K562 (cell line): ENCODE results near the gene LRMDA.

Experiments used
- ASH1L ChIP-seq: fragments of 450-650 bp; IDR thresholded peaks from 2 replicates; pipeline ENCODE4 v1.6.1; 2018; ENCODE audit warnings: borderline replicate concordance, mild to moderate bottlenecking, low read depth; ENCODE audit not compliant: partially characterized antibody
- CHD4 ChIP-seq: fragments of 200-600 bp; sonication (generic); IDR thresholded peaks from 3 replicates; pipeline ENCODE4 v1.6.1; 2012; ENCODE audit warnings: low read depth, mild to moderate bottlenecking, mixed read lengths, low read length, inconsistent platforms; ENCODE audit not compliant: insufficient read depth, insufficient replicate concordance, poor library complexity, severe bottlenecking
- CREM ChIP-seq: IDR thresholded peaks from 2 replicates; pipeline ENCODE4 v1.6.1; 2014; ENCODE audit warnings: antibody characterized with exemption, low read depth
- FOXA1 ChIP-seq: fragments of 450-650 bp; IDR thresholded peaks from 2 replicates; pipeline ENCODE4 v1.6.1; 2016; ENCODE audit warnings: mild to moderate bottlenecking, borderline replicate concordance
- FOXJ3 ChIP-seq: sonication (generic); formaldehyde crosslinking; IDR thresholded peaks from 2 replicates; pipeline ENCODE4 v1.4.0; 2020; ENCODE audit warnings: mild to moderate bottlenecking, missing genetic modification reagents
- IRF2 ChIP-seq: sonication (generic); formaldehyde crosslinking; IDR thresholded peaks from 2 replicates; pipeline ENCODE4 v1.8.1; 2022; ENCODE audit warnings: mild to moderate bottlenecking, missing genetic modification reagents
- JUND ChIP-seq, 2 experiments: IDR thresholded peaks; 2 replicates in 1 of 2; 3 replicates in 1 of 2; pipeline ENCODE4 v1.6.1; 2011; ENCODE audit warnings: borderline replicate concordance in 2 of 2, low read depth in 2 of 2, low read length in 2 of 2, improper control_type of control experiment in 1 of 2, missing biosample characterization in 1 of 2, missing genetic modification characterization in 1 of 2, missing genetic modification reagents in 1 of 2
- MYNN ChIP-seq, 2 experiments: sonication (generic); formaldehyde crosslinking in 1 of 2; IDR thresholded peaks; 2 replicates each; pipeline versions ENCODE4 v1.5.0 to v1.6.1; 2016 to 2020; ENCODE audit warnings: antibody characterized with exemption in 1 of 2, missing genetic modification reagents in 1 of 2
- SRF ChIP-seq, 2 experiments: fragments of 250-450, 450-650 bp in 1 of 2; sonication (Bioruptor Pico) in 1 of 2; sonication (generic) in 1 of 2; formaldehyde crosslinking; IDR thresholded peaks; 2 replicates each; pipeline versions ENCODE4 v1.5.0 to v1.5.1; 2020 to 2022; ENCODE audit warnings: mild to moderate bottlenecking in 1 of 2, missing genetic modification reagents in 1 of 2
- ZNF239 ChIP-seq: fragments of 250-450 bp; sonication (Bioruptor Pico); IDR thresholded peaks from 2 replicates; pipeline ENCODE4 v1.4.0; 2020; ENCODE audit warnings: mild to moderate bottlenecking
- TF ChIP-seq, protein P1 (sequence below): fragments of 450-650 bp; conservative IDR thresholded peaks from 2 replicates; pipeline ENCODE4 v1.6.1; 2016; ENCODE audit warnings: missing genetic modification characterization, low read depth, mild to moderate bottlenecking, control low read depth, missing compliant biosample characterization
- TF ChIP-seq, protein P2 (sequence below), 3 experiments: IDR thresholded peaks in 2 of 3; conservative IDR thresholded peaks in 1 of 3; 2 replicates each; pipeline ENCODE4 v1.5.1; 2011 to 2012; ENCODE audit warnings: low read length in 3 of 3, mild to moderate bottlenecking in 3 of 3, control low read depth in 2 of 3, improper control_type of control experiment in 1 of 3, inconsistent platforms in 1 of 3, low read depth in 1 of 3, mixed read lengths in 1 of 3, moderate library complexity in 1 of 3; ENCODE audit not compliant: insufficient read depth in 2 of 3
- TF ChIP-seq, protein P3 (sequence below): sonication (generic); formaldehyde crosslinking; IDR thresholded peaks from 2 replicates; pipeline ENCODE4 v1.8.0; 2022; ENCODE audit warnings: missing genetic modification reagents, mild to moderate bottlenecking, borderline replicate concordance

DNA sequence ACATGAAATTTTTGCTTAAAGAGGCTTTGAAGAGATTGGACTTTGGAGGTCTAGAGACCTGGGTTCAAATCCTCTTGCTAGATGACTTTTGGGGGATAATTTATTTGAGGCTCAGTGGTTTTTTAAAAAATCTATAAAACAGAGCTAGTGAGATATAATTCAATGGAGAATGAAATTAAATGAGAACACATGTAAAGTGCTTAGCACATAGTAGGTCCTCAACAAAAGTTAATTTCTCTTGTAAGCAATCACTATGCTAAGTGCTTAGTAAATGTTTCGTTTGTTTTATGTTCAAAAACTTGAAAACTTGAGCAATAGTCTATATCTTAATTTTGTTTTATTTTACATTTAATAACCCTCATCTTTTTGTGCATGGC is 64.8 kb downstream of the LRMDA start:
- TF ChIP-seq ASH1L (no peak), JUND (IDR thresholded peaks at IDR 0.05; ENCODE audit: borderline replicate concordance, low read depth, low read length) (no peak), JUND (tag; IDR thresholded peaks at IDR 0.05; ENCODE audit: borderline replicate concordance, low read depth, low read length) (no peak), CHD4 (no peak), FOXJ3 (CRISPR knock-in tag) (no peak), CREM (no peak), ZNF239 (CRISPR knock-in tag) (no peak), MYNN (IDR thresholded peaks at IDR 0.05) (no peak), MYNN (CRISPR knock-in tag; IDR thresholded peaks at IDR 0.05) (no peak), FOXA1 (no peak), IRF2 (no peak), SRF (CRISPR knock-in tag; IDR thresholded peaks at IDR 0.05) (no peak)
- TF ChIP-seq, protein P1, sequence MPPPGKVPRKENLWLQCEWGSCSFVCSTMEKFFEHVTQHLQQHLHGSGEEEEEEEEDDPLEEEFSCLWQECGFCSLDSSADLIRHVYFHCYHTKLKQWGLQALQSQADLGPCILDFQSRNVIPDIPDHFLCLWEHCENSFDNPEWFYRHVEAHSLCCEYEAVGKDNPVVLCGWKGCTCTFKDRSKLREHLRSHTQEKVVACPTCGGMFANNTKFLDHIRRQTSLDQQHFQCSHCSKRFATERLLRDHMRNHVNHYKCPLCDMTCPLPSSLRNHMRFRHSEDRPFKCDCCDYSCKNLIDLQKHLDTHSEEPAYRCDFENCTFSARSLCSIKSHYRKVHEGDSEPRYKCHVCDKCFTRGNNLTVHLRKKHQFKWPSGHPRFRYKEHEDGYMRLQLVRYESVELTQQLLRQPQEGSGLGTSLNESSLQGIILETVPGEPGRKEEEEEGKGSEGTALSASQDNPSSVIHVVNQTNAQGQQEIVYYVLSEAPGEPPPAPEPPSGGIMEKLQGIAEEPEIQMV (tag) = no peak
- TF ChIP-seq, protein P2, sequence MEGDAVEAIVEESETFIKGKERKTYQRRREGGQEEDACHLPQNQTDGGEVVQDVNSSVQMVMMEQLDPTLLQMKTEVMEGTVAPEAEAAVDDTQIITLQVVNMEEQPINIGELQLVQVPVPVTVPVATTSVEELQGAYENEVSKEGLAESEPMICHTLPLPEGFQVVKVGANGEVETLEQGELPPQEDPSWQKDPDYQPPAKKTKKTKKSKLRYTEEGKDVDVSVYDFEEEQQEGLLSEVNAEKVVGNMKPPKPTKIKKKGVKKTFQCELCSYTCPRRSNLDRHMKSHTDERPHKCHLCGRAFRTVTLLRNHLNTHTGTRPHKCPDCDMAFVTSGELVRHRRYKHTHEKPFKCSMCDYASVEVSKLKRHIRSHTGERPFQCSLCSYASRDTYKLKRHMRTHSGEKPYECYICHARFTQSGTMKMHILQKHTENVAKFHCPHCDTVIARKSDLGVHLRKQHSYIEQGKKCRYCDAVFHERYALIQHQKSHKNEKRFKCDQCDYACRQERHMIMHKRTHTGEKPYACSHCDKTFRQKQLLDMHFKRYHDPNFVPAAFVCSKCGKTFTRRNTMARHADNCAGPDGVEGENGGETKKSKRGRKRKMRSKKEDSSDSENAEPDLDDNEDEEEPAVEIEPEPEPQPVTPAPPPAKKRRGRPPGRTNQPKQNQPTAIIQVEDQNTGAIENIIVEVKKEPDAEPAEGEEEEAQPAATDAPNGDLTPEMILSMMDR (IDR thresholded peaks at IDR 0.05 in 2 of 3, conservative IDR thresholded peaks at IDR 0.05 in 1 of 3; ENCODE audit: insufficient read depth in 2 of 3, low read depth in 1 of 3, low read length in 3 of 3) = no peak
- TF ChIP-seq, protein P3, sequence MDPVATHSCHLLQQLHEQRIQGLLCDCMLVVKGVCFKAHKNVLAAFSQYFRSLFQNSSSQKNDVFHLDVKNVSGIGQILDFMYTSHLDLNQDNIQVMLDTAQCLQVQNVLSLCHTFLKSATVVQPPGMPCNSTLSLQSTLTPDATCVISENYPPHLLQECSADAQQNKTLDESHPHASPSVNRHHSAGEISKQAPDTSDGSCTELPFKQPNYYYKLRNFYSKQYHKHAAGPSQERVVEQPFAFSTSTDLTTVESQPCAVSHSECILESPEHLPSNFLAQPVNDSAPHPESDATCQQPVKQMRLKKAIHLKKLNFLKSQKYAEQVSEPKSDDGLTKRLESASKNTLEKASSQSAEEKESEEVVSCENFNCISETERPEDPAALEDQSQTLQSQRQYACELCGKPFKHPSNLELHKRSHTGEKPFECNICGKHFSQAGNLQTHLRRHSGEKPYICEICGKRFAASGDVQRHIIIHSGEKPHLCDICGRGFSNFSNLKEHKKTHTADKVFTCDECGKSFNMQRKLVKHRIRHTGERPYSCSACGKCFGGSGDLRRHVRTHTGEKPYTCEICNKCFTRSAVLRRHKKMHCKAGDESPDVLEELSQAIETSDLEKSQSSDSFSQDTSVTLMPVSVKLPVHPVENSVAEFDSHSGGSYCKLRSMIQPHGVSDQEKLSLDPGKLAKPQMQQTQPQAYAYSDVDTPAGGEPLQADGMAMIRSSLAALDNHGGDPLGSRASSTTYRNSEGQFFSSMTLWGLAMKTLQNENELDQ = no peak
